Measurements from ENCODE around the gene TXNDC16.
"Not testable (repeated sequence)": the region's sequence is repeated elsewhere in the genome, so short reads cannot be mapped to it uniquely, and the experiment has no call there.

Gene TXNDC16, protein sequence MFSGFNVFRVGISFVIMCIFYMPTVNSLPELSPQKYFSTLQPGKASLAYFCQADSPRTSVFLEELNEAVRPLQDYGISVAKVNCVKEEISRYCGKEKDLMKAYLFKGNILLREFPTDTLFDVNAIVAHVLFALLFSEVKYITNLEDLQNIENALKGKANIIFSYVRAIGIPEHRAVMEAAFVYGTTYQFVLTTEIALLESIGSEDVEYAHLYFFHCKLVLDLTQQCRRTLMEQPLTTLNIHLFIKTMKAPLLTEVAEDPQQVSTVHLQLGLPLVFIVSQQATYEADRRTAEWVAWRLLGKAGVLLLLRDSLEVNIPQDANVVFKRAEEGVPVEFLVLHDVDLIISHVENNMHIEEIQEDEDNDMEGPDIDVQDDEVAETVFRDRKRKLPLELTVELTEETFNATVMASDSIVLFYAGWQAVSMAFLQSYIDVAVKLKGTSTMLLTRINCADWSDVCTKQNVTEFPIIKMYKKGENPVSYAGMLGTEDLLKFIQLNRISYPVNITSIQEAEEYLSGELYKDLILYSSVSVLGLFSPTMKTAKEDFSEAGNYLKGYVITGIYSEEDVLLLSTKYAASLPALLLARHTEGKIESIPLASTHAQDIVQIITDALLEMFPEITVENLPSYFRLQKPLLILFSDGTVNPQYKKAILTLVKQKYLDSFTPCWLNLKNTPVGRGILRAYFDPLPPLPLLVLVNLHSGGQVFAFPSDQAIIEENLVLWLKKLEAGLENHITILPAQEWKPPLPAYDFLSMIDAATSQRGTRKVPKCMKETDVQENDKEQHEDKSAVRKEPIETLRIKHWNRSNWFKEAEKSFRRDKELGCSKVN

DNA sequence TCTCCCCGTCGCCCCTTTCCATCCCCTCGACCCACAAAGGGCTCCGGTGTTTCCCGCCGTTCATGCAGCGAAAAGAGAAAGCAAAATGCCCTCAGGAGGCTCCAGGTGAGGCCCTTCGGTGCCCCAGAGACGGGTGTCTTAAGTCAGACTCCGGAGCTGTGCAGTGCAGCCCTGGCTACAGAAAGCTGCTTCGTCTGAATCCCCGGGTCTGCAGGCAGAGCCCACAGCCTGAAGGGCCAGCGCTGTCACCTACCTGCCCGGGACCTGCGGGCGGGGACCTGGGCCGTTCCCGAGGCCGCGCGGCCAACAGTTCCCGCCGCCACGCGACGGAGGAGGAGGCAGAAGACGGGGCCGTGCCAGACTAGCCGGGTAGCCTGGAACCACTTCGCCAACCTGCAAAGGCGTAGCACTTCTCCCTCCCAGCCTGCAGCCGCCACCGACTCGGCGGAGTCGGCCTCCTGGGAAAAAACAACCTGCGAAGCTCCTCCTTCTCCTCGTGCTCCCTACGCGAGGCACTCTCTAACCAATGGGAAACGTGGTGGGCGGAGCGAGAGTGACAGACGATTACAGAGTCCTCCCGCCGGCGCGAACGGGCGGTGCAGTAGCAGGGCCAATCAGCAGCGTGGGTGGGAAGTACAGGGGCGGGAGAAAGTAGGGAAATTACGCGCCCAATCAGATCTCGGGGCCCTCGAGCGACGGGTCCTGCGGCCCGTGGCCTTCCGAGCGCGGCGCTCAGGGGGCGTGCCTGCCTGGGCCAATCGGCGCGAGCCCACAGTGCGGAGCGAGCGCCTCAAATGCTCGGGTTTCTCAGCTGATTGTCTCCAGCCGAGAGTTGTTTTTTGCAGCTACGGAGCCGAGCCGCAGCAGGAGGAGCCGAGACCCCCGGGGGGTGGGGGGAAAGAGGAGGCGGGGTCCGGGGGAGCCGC is at the start of gene TXNDC16, which contains the start of gene GPR137C:
TXNDC16 (minus strand) TSS at position 443 of the 926 bp plus-strand sequence. CDS start 8,948 bp downstream, outside the sequence.
GPR137C (plus strand) TSS at position 774 of the 926 bp plus-strand sequence. CDS start 312 bp downstream, outside the sequence.
- DNase-seq (ENCODE audit: low read depth) = peak; percentile 88

- no peak for DNase-seq (ENCODE audit: low read depth)
Measured at GRCh38 chr14:52599974-52600373, 47.7 kb upstream of the TXNDC16 start.

DNA sequence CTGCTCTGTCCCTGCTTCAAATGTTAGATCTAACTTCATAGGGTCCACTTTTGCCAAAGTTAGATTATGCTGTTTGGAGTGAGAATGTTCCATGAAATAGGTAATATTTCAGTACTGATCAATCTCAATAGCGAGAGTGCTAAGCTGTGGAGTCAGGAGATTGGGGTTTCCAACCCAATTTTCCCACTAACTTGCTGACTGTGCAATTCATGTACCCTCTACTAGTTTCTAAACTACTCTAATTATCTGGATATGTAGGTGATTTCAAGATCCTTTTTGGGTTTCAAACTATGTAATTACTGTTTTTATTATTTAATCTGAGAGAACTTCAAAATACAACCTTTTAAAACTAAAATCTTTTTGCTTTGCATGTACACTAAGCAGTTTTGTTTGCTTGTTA is 46.3 kb upstream of the TXNDC16 start:
- DNase-seq (ENCODE audit: low read depth) = no peak

- DNase-seq (ENCODE audit: low read depth) = no peak
Measured at GRCh38 chr14:52596861-52597260, 44.6 kb upstream of the TXNDC16 start.

DNA sequence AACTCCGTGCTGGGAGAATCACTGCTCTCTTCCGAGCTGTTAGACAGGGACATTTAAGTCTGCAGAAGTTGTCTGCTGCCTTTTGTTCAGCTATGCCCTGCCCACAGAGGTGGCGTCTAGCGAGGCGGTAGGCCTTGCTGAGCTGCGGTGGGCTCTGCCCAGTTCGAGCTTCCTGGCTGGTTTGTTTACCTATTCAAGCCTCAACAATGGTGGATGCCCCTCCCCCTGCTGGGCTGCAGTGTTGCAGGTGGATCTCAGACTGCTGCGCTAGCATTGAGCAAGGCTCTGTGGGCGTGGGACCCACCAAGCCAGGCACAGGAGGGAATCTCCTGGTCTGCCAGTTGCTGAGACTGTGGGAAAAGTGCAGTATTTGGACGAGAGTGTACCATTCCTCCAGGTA is 44.0 kb upstream of the TXNDC16 start:
- no peak for DNase-seq (ENCODE audit: low read depth)

- no peak for DNase-seq (ENCODE audit: low read depth)
Measured at GRCh38 chr14:52590318-52590717, 38.0 kb upstream of the TXNDC16 start.

- DNase-seq (ENCODE audit: low read depth) = no peak
Measured at GRCh38 chr14:52589646-52590045, 37.3 kb upstream of the TXNDC16 start.

- DNase-seq (ENCODE audit: low read depth) = no peak
Measured at GRCh38 chr14:52583544-52583943, 31.2 kb upstream of the TXNDC16 start.

GRCh38 chr14:52575858-52576257 is 23.6 kb upstream of the TXNDC16 start:
- DNase-seq (ENCODE audit: low read depth) = no peak

DNA sequence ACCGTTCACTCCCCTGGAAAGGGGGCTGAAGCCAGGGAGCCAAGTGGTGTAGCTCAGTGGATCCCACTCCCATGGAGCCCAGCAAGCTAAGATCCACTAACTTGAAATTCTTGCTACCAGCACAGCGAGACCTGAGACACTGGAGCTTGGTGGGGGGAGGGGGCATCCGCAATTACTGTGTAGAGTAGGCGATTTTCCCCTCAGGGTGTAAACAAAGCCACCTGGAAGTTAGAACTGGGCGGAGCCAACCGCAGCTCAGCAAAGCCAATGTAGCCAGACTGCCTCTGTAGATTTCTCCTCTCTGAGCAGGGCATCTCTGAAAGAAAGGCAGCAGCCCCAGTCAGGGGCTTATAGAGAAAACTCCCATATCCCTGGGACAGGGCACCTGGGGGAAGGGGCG is 16.1 kb upstream of the TXNDC16 start:
- not testable (repeated sequence) for DNase-seq (ENCODE audit: low read depth)

GRCh38 chr14:52563120-52563519 is 10.8 kb upstream of the TXNDC16 start:
- DNase-seq (ENCODE audit: low read depth) = no peak

DNA sequence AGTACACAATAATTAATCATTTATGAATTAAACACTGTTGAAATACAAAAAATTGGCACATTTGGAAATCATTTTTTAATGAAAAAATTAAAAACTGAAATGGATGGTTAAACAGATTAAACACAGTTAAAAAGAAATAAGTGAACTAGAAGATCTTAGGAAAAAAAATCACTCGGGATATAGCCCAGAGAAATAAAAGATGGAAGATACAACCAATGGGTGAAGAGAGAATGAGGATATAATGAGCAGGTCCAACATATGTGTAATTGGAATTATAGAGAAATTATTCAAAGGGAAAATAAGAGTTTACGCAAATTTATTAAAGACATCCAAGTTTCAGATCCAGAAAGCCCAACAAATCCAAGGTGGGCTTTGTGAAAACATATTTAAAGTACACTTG is 6.4 kb upstream of the TXNDC16 start:
- DNase-seq (ENCODE audit: low read depth) = no peak

GRCh38 chr14:52553671-52554575 is 1.6 kb upstream of the TXNDC16 start:
- DNase-seq (ENCODE audit: low read depth) = peak; percentile 47

GRCh38 chr14:52553002-52553670 is 831 bp upstream of the TXNDC16 start:
- DNase-seq (ENCODE audit: low read depth) = peak; percentile 20

GRCh38 chr14:52551696-52552062 is 626 bp downstream of the TXNDC16 start:
- no peak for DNase-seq (ENCODE audit: low read depth)

DNA sequence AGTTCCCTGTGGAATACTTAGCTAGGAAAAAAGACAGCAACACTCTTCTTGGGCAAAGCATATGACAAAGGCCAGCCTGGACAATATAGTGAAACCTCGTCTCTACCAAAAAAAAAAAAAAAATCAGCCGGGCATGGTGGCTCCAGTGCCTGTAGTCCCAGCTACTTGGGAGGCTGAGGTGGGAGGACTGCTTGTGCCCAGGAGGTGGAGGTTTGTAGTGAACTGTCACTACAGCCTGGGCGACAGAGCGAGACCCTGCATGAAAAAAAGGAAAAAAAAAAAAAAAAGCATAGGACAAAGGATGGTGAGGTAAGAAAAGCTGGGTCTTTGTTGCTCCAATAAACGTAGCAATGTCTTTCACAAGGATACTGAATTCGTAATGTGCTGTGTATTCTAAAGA is 1.1 kb downstream of the TXNDC16 start:
- DNase-seq (ENCODE audit: low read depth) = no peak

- DNase-seq (ENCODE audit: low read depth) = no peak
Measured at GRCh38 chr14:52550661-52551060, 1.6 kb downstream of the TXNDC16 start.

GRCh38 chr14:52547526-52547925 is 4.8 kb downstream of the TXNDC16 start:
- no peak for DNase-seq (ENCODE audit: low read depth)

- no peak for DNase-seq (ENCODE audit: low read depth)
Measured at GRCh38 chr14:52547027-52547426, 5.3 kb downstream of the TXNDC16 start.

- DNase-seq (ENCODE audit: low read depth) = no peak
Measured at GRCh38 chr14:52546318-52546670, 6.0 kb downstream of the TXNDC16 start.
